HG02678 (cell line): ENCODE measurements around the gene PBX1.

Source experiments
- ATAC-seq: cut with Tn5 transposase; IDR thresholded peaks from one replicate; pipeline ENCODE4 v1.9.1; 2021; ENCODE audit warnings: mild to moderate bottlenecking, moderate library complexity; ENCODE audit not compliant: unreplicated experiment

The PBX1 gene

GRCh38 chr1:164801246-164801731, 242.3 kb downstream of the PBX1 start:
- ATAC-seq: no peak

GRCh38 chr1:164801791-164802502, 243.0 kb downstream of the PBX1 start:
- ATAC-seq: no peak

GRCh38 chr1:164802529-164803282, 243.7 kb downstream of the PBX1 start:
- no peak for ATAC-seq

GRCh38 chr1:164803366-164803765, 244.4 kb downstream of the PBX1 start:
- ATAC-seq: no peak

GRCh38 chr1:164804366-164804765, 245.4 kb downstream of the PBX1 start:
- ATAC-seq: no peak

GRCh38 chr1:164805399-164805798, 246.4 kb downstream of the PBX1 start:
- no peak for ATAC-seq

GRCh38 chr1:164806531-164806930, 247.5 kb downstream of the PBX1 start:
- no peak for ATAC-seq

GRCh38 chr1:164813776-164814175, 254.8 kb downstream of the PBX1 start:
- no peak for ATAC-seq

- no peak for ATAC-seq
These were observed 262.7 kb downstream of the PBX1 start for GRCh38 chr1:164821648-164822047.

GRCh38 chr1:164823486-164824279, 264.7 kb downstream of the PBX1 start:
- no peak for ATAC-seq

GRCh38 chr1:164824542-164824941, 265.6 kb downstream of the PBX1 start:
- ATAC-seq: no peak

- ATAC-seq: no peak
These were observed 271.6 kb downstream of the PBX1 start for GRCh38 chr1:164830628-164831027.

- no peak for ATAC-seq
These were observed 275.7 kb downstream of the PBX1 start for GRCh38 chr1:164834641-164835040.

- no peak for ATAC-seq
These were observed 277.6 kb downstream of the PBX1 start for GRCh38 chr1:164836614-164837018.

- no peak for ATAC-seq
These were observed 279.8 kb downstream of the PBX1 start for GRCh38 chr1:164838786-164839185.

GRCh38 chr1:164840936-164841335, 282.0 kb downstream of the PBX1 start:
- ATAC-seq: no peak

GRCh38 chr1:164841702-164842465, 282.9 kb downstream of the PBX1 start:
- no peak for ATAC-seq

- ATAC-seq: no peak
These were observed 283.9 kb downstream of the PBX1 start for GRCh38 chr1:164842870-164843269.

GRCh38 chr1:164843743-164844500, 284.9 kb downstream of the PBX1 start:
- no peak for ATAC-seq
